Neural progenitor cell (in vitro differentiated cells): ENCODE results near the gene EXO5.

Experiments used
- EZH2 ChIP-seq: fragments of 200-600 bp; sonication (generic); IDR thresholded peaks from 2 replicates; pipeline ENCODE4 v1.6.1; 2017; ENCODE audit warnings: antibody characterized with exemption, mild to moderate bottlenecking, moderate library complexity
- TF ChIP-seq, protein P1 (sequence below): fragments of 200-600 bp; sonication (generic); IDR thresholded peaks from 2 replicates; pipeline ENCODE4 v1.5.1; 2017; ENCODE audit warnings: antibody characterized with exemption, mild to moderate bottlenecking

DNA sequence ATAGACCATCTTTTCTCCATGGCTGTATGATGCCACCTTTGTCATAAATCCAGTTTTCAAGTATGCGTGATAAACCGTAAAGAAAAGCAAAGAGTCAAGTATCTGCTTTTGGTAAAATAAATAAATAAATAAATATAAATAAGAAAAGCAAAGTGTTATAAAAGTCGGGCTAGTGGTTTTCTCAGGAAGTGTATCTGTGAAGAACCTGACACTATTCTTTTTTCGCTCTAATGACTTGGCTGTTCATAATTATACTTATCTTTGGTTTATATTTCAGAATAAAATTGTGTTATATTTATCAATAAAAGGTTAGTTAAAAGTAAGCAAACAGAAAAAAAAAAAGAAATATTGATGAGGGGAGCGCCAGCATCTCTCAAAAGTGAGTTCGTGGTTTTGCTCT is 594 bp upstream of the EXO5 start:
- TF ChIP-seq, protein P1, sequence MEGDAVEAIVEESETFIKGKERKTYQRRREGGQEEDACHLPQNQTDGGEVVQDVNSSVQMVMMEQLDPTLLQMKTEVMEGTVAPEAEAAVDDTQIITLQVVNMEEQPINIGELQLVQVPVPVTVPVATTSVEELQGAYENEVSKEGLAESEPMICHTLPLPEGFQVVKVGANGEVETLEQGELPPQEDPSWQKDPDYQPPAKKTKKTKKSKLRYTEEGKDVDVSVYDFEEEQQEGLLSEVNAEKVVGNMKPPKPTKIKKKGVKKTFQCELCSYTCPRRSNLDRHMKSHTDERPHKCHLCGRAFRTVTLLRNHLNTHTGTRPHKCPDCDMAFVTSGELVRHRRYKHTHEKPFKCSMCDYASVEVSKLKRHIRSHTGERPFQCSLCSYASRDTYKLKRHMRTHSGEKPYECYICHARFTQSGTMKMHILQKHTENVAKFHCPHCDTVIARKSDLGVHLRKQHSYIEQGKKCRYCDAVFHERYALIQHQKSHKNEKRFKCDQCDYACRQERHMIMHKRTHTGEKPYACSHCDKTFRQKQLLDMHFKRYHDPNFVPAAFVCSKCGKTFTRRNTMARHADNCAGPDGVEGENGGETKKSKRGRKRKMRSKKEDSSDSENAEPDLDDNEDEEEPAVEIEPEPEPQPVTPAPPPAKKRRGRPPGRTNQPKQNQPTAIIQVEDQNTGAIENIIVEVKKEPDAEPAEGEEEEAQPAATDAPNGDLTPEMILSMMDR, result no peak
- no peak for TF ChIP-seq EZH2
